ENCODE data around the gene TOP2B.

Gene TOP2B

GRCh38 chr3:25664812-25665314, at the start of gene TOP2B:
TOP2B (minus strand) TSS chr3:25664907; CDS start chr3:25664297, 610 bp downstream.
- in situ Hi-C loops (cut with MboI; ENCODE audit: low sequenced_read_pairs): no loop called here

- in situ Hi-C loops (cut with MboI; ENCODE audit: low sequenced_read_pairs): no loop called here
These were observed 48.8 kb upstream of the TOP2B start for GRCh38 chr3:25713341-25713985.

- in situ Hi-C loops (cut with MboI; ENCODE audit: low sequenced_read_pairs): no loop called here
These were observed 46.4 kb upstream of the TOP2B start for GRCh38 chr3:25711090-25711489.

GRCh38 chr3:25708036-25708435, 43.3 kb upstream of the TOP2B start:
- in situ Hi-C loops (cut with MboI; ENCODE audit: low sequenced_read_pairs): no loop called here

GRCh38 chr3:25707268-25707926, 42.7 kb upstream of the TOP2B start:
- in situ Hi-C loops (cut with MboI; ENCODE audit: low sequenced_read_pairs): no loop called here

- in situ Hi-C loops (cut with MboI; ENCODE audit: low sequenced_read_pairs): no loop called here
These were observed 41.5 kb upstream of the TOP2B start for GRCh38 chr3:25706213-25706612.

GRCh38 chr3:25697553-25697952, 32.8 kb upstream of the TOP2B start:
- in situ Hi-C loops (cut with MboI; ENCODE audit: low sequenced_read_pairs): no loop called here

GRCh38 chr3:25695731-25696420, 31.2 kb upstream of the TOP2B start:
- in situ Hi-C loops (cut with MboI; ENCODE audit: low sequenced_read_pairs): no loop called here

- in situ Hi-C loops (cut with MboI; ENCODE audit: low sequenced_read_pairs): no loop called here
These were observed 28.5 kb upstream of the TOP2B start for GRCh38 chr3:25693238-25693637.

- in situ Hi-C loops (cut with MboI; ENCODE audit: low sequenced_read_pairs): no loop called here
These were observed 27.6 kb upstream of the TOP2B start for GRCh38 chr3:25692341-25692740.

GRCh38 chr3:25690768-25691533, 26.2 kb upstream of the TOP2B start:
- in situ Hi-C loops (cut with MboI; ENCODE audit: low sequenced_read_pairs): no loop called here

- in situ Hi-C loops (cut with MboI; ENCODE audit: low sequenced_read_pairs): no loop called here
These were observed 24.5 kb upstream of the TOP2B start for GRCh38 chr3:25689226-25689625.

- in situ Hi-C loops (cut with MboI; ENCODE audit: low sequenced_read_pairs): no loop called here
These were observed 23.0 kb upstream of the TOP2B start for GRCh38 chr3:25687742-25688141.

- in situ Hi-C loops (cut with MboI; ENCODE audit: low sequenced_read_pairs): no loop called here
These were observed 22.1 kb upstream of the TOP2B start for GRCh38 chr3:25686766-25687165.

- in situ Hi-C loops (cut with MboI; ENCODE audit: low sequenced_read_pairs): no loop called here
These were observed 19.2 kb upstream of the TOP2B start for GRCh38 chr3:25683882-25684281.

- in situ Hi-C loops (cut with MboI; ENCODE audit: low sequenced_read_pairs): no loop called here
These were observed 18.7 kb upstream of the TOP2B start for GRCh38 chr3:25683410-25683809.

GRCh38 chr3:25679642-25680302, 15.1 kb upstream of the TOP2B start:
- in situ Hi-C loops (cut with MboI; ENCODE audit: low sequenced_read_pairs): no loop called here

GRCh38 chr3:25679166-25679565, 14.5 kb upstream of the TOP2B start:
- in situ Hi-C loops (cut with MboI; ENCODE audit: low sequenced_read_pairs): no loop called here

- in situ Hi-C loops (cut with MboI; ENCODE audit: low sequenced_read_pairs): no loop called here
These were observed 13.9 kb upstream of the TOP2B start for GRCh38 chr3:25678581-25678980.

GRCh38 chr3:25677121-25677520, 12.4 kb upstream of the TOP2B start:
- in situ Hi-C loops (cut with MboI; ENCODE audit: low sequenced_read_pairs): no loop called here

- in situ Hi-C loops (cut with MboI; ENCODE audit: low sequenced_read_pairs): no loop called here
These were observed 10.0 kb upstream of the TOP2B start for GRCh38 chr3:25674670-25675069.

All from HL-60/S4 treated with phorbol 12-myristate 13-acetate at 8.2 ng/mL for 4 days and 3 days (cell line).